ENCODE data around the gene ATP2C1. TPM values are rescaled to one million over a fixed set of nuclear protein-coding genes. Genes with fewer than 3 reads are reported as not detected.

Gene ATP2C1
- total and polyA plus RNA-seq, 2 of the 13 experiments (the other 11 are each of a cell fraction or from before 2014, with no cell fraction given): 32.4 to 37.6 TPM

GRCh38 chr3:130932979-130933378, 39.1 kb downstream of the ATP2C1 start:
- Histone ChIP-seq H3K79me2 (ENCODE audit: insufficient read depth, low read length) (no peaks in the 10 kb centered on the region), H3K4me1 (ENCODE audit: insufficient read depth, low read length) (no peaks in the 10 kb centered on the region), H3K36me3 (replicated peaks in 1 of 2; ENCODE audit: control insufficient read depth in 1 of 2, insufficient read depth in 2 of 2, low read length in 2 of 2) (peaks cover 3 to 11% of the 10 kb centered on the region in 2 experiments; a peak in 2 of 5 replicates), H3K27ac (ENCODE audit: extremely low read length, insufficient read depth, low read length) (no peak overlapping the region), H3K4me2 (ENCODE audit: low read depth, low read length) (no peak overlapping the region), H3K9me3 (ENCODE audit: low read length) (no peaks in the 10 kb centered on the region), H3K27me3 (ENCODE audit: control insufficient read depth in 1 of 2, insufficient read depth in 2 of 2, low read length in 2 of 2) (no peaks in the 10 kb centered on the region), H4K20me1 (ENCODE audit: insufficient read depth, low read length) (no peaks in the 10 kb centered on the region), H3K4me3 (replicated peaks in 1 of 3; ENCODE audit: insufficient read depth in 1 of 3, low read depth in 2 of 3, low read length in 3 of 3) (no peak overlapping the region), H3K9ac (ENCODE audit: insufficient read depth, low read depth, low read length) (no peak overlapping the region), H2AFZ (ENCODE audit: low read length) (no peak overlapping the region)
- TF ChIP-seq ZNF761 (CRISPR knock-in tag; conservative IDR thresholded peaks at IDR 0.05) (no peak), ZNF710 (CRISPR knock-in tag; IDR thresholded peaks at IDR 0.05; ENCODE audit: borderline replicate concordance) (no peak), ETV6 (CRISPR knock-in tag; conservative IDR thresholded peaks at IDR 0.05) (no peak), MXI1 (IDR thresholded peaks at IDR 0.05; ENCODE audit: borderline replicate concordance, low read depth, low read length) (no peak), ZNF746 (CRISPR knock-in tag; IDR thresholded peaks at IDR 0.05) (no peak), STAT6 (CRISPR knock-in tag; IDR thresholded peaks at IDR 0.05; ENCODE audit: borderline replicate concordance) (no peak), AKAP8 (CRISPR knock-in tag; IDR thresholded peaks at IDR 0.05) (no peak), SNAI1 (CRISPR knock-in tag; IDR thresholded peaks at IDR 0.05; ENCODE audit: borderline replicate concordance) (no peak), SIN3B (IDR thresholded peaks at IDR 0.05; ENCODE audit: low read length) (no peak), RORA (CRISPR knock-in tag; IDR thresholded peaks at IDR 0.05) (no peak), MAX (IDR thresholded peaks at IDR 0.05) (no peak), PHF8 (CRISPR knock-in tag; IDR thresholded peaks at IDR 0.05) (no peak), ZBTB34 (CRISPR knock-in tag; IDR thresholded peaks at IDR 0.05) (no peak), ZFP36L1 (CRISPR knock-in tag; IDR thresholded peaks at IDR 0.05) (no peak), RFX3 (CRISPR knock-in tag; IDR thresholded peaks at IDR 0.05) (no peak), ZNF329 (CRISPR knock-in tag; IDR thresholded peaks at IDR 0.05; ENCODE audit: low read depth) (no peak)
- TF ChIP-seq, protein P1, sequence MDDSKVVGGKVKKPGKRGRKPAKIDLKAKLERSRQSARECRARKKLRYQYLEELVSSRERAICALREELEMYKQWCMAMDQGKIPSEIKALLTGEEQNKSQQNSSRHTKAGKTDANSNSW (CRISPR knock-in tag; IDR thresholded peaks at IDR 0.05; ENCODE audit: borderline replicate concordance): no peak
- TF ChIP-seq, protein P2, sequence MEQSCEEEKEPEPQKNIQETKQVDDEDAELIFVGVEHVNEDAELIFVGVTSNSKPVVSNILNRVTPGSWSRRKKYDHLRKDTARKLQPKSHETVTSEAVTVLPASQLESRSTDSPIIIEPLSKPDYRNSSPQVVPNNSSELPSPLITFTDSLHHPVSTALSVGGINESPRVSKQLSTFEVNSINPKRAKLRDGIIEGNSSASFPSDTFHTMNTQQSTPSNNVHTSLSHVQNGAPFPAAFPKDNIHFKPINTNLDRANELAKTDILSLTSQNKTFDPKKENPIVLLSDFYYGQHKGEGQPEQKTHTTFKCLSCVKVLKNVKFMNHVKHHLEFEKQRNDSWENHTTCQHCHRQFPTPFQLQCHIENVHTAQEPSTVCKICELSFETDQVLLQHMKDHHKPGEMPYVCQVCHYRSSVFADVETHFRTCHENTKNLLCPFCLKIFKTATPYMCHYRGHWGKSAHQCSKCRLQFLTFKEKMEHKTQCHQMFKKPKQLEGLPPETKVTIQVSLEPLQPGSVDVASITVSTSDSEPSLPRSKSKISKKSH (CRISPR knock-in tag; IDR thresholded peaks at IDR 0.05; ENCODE audit: borderline replicate concordance): no peak
- in situ Hi-C loops (cut with HindIII; ENCODE audit: extremely low pct_ligation_motif_present, low pct_unique_long_range_greater_than_20kb) (no loop called here), intact Hi-C loops (cut with micrococcal nuclease; ENCODE audit: unreplicated experiment) (no loop called here)
- ATAC-seq: no peak
- WGBS (ENCODE audit: low lambda C conversion rate): 93% methylated on average over 2 of the region's 2 CpGs
- FAIRE-seq: no peak
- ChIA-PET CTCF (ENCODE audit: low intra/inter-chr PET ratio, low total read pairs) (no interaction called here), POLR2A (no interaction called here)
- no TSS peak for BruUV-seq (replicated peaks)
- no peak for DNase-seq (ENCODE audit: low spot score)

Data from HepG2 (cell line).